MM.1S (cell line): Measurements from ENCODE around the gene VWA1.

Experiments used
- DNase-seq: peaks from one replicate; pipeline ENCODE4 v3.0.0-alpha.2; 2015
- H2AFZ ChIP-seq: fragments of 300-600 bp; sonication (generic); 2 replicates; pipeline ENCODE4 v1.6.0; 2016; ENCODE audit warnings: antibody characterized with exemption, low read length
- H3F3A ChIP-seq: fragments of 300-600 bp; sonication (generic); 2 replicates; pipeline ENCODE4 v1.6.1; 2016; ENCODE audit warnings: mild to moderate bottlenecking, antibody characterized with exemption, low read length, moderate library complexity, mixed read lengths; ENCODE audit not compliant: insufficient read depth
- H3K27ac ChIP-seq: fragments of 300-600 bp; sonication (generic); 2 replicates; pipeline ENCODE4 v1.5.1; 2016; ENCODE audit warnings: mild to moderate bottlenecking, low read length
- H3K27me3 ChIP-seq: fragments of 300-600 bp; sonication (generic); replicated peaks from 2 replicates; pipeline ENCODE4 v1.6.0; 2016; ENCODE audit warnings: low read length; ENCODE audit not compliant: insufficient read depth
- H3K36me3 ChIP-seq: fragments of 300-600 bp; sonication (generic); replicated peaks from 2 replicates; pipeline ENCODE4 v1.6.1; 2016; ENCODE audit warnings: mild to moderate bottlenecking, low read length, mixed read lengths; ENCODE audit not compliant: insufficient read depth
- H3K4me1 ChIP-seq: fragments of 300-600 bp; sonication (generic); 2 replicates; pipeline ENCODE4 v1.6.1; 2016; ENCODE audit warnings: low read length, mixed read lengths
- H3K4me2 ChIP-seq: fragments of 300-600 bp; sonication (generic); 2 replicates; pipeline ENCODE4 v1.6.0; 2016; ENCODE audit warnings: low read depth, low read length
- H3K4me3 ChIP-seq: fragments of 300-600 bp; sonication (generic); 2 replicates; pipeline ENCODE4 v1.5.1; 2016; ENCODE audit warnings: low read length, mixed read lengths
- H3K79me2 ChIP-seq: fragments of 300-600 bp; sonication (generic); 2 replicates; pipeline ENCODE4 v1.6.1; 2016; ENCODE audit warnings: mixed run types, low read length, mixed read lengths
- H3K9ac ChIP-seq: fragments of 300-600 bp; sonication (generic); 2 replicates; pipeline ENCODE4 v1.6.1; 2016; ENCODE audit warnings: low read length, mixed read lengths
- H3K9me2 ChIP-seq: fragments of 300-600 bp; sonication (generic); replicated peaks from 2 replicates; pipeline ENCODE4 v1.6.1; 2016; ENCODE audit warnings: mild to moderate bottlenecking, low read length, mixed read lengths; ENCODE audit not compliant: insufficient read depth
- H3K9me3 ChIP-seq: fragments of 300-600 bp; sonication (generic); replicated peaks from 2 replicates; pipeline ENCODE4 v1.6.1; 2016; ENCODE audit warnings: mild to moderate bottlenecking, low read length, mixed read lengths; ENCODE audit not compliant: insufficient read depth
- H4K20me1 ChIP-seq: fragments of 300-600 bp; sonication (generic); 2 replicates; pipeline ENCODE4 v1.6.1; 2016; ENCODE audit warnings: mild to moderate bottlenecking, low read length, moderate library complexity, mixed read lengths; ENCODE audit not compliant: insufficient read depth
- CTCF ChIP-seq: fragments of 300-600 bp; sonication (generic); IDR thresholded peaks from 2 replicates; pipeline ENCODE4 v1.5.1; 2016; ENCODE audit warnings: antibody characterized with exemption, low read length, mixed read lengths
- EZH2 ChIP-seq: fragments of 300-600 bp; sonication (generic); optimal IDR thresholded peaks from 2 replicates; pipeline ENCODE3; 2017; ENCODE audit warnings: low read depth, mild to moderate bottlenecking, antibody characterized with exemption, low read length, mixed read lengths
- EZH2phosphoT487 ChIP-seq: fragments of 300-600 bp; sonication (generic); IDR thresholded peaks from 2 replicates; pipeline ENCODE4 v1.6.1; 2018; ENCODE audit warnings: antibody characterized with exemption, low read length

VWA1 gene

GRCh38 chr1:1425426-1425752 is 10.1 kb upstream of the VWA1 start:
- H3K9me3 ChIP-seq: no peaks in the 10 kb centered on the region
- H3K4me1 ChIP-seq: no peaks in the 10 kb centered on the region
- no peak overlapping the region for H3K27ac ChIP-seq
- no peaks in the 10 kb centered on the region for H3K9me2 ChIP-seq
- H3K79me2 ChIP-seq: no peaks in the 10 kb centered on the region
- H2AFZ ChIP-seq: no peak overlapping the region
- no peaks in the 10 kb centered on the region for H4K20me1 ChIP-seq
- no peaks in the 10 kb centered on the region for H3F3A ChIP-seq
- H3K27me3 ChIP-seq: peaks cover 45% of the 10 kb centered on the region
- no peak overlapping the region for H3K4me3 ChIP-seq
- no peak for TF ChIP-seq CTCF
- no peak for TF ChIP-seq EZH2phosphoT487
- TF ChIP-seq EZH2: no peak
- H3K36me3 ChIP-seq: no peaks in the 10 kb centered on the region
- DNase-seq: no peak
- H3K4me2 ChIP-seq: no peak overlapping the region
- no peak overlapping the region for H3K9ac ChIP-seq

- TF ChIP-seq EZH2: no peak
- TF ChIP-seq CTCF: no peak
- no peak for TF ChIP-seq EZH2phosphoT487
- H4K20me1 ChIP-seq: no peaks in the 10 kb centered on the region
- peaks cover 49% of the 10 kb centered on the region for H3K27me3 ChIP-seq
- H3K4me3 ChIP-seq: no peak overlapping the region
- H3K9ac ChIP-seq: no peak overlapping the region
- no peaks in the 10 kb centered on the region for H3K79me2 ChIP-seq
- no peak for DNase-seq
- H3K36me3 ChIP-seq: no peaks in the 10 kb centered on the region
- no peak overlapping the region for H3K4me2 ChIP-seq
- H3F3A ChIP-seq: no peaks in the 10 kb centered on the region
- no peak overlapping the region for H2AFZ ChIP-seq
- H3K9me2 ChIP-seq: no peaks in the 10 kb centered on the region
- no peak overlapping the region for H3K27ac ChIP-seq
- H3K9me3 ChIP-seq: no peaks in the 10 kb centered on the region
- no peaks in the 10 kb centered on the region for H3K4me1 ChIP-seq
Observed at GRCh38 chr1:1425753-1426495, 9.6 kb upstream of the VWA1 start.

- H3K4me1 ChIP-seq: no peaks in the 10 kb centered on the region
- no peak overlapping the region for H3K4me2 ChIP-seq
- no peak overlapping the region for H3K9ac ChIP-seq
Observed at GRCh38 chr1:1426496-1427105, 8.9 kb upstream of the VWA1 start.

More at GRCh38 chr1:1426496-1427105, 8.9 kb upstream of the VWA1 start:
- Histone ChIP-seq H3K79me2 (no peaks in the 10 kb centered on the region), H4K20me1 (no peaks in the 10 kb centered on the region), H3K36me3 (no peaks in the 10 kb centered on the region), H3K9me3 (no peaks in the 10 kb centered on the region), H3K27me3 (peaks cover 53% of the 10 kb centered on the region), H3K4me3 (no peak overlapping the region), H2AFZ (no peak overlapping the region), H3K27ac (no peak overlapping the region), H3F3A (no peaks in the 10 kb centered on the region), H3K9me2 (no peaks in the 10 kb centered on the region)
- TF ChIP-seq EZH2phosphoT487 (no peak), EZH2 (no peak), CTCF (no peak)
- no peak for DNase-seq
